Liver (tissue), 9 donors: ENCODE data around the gene NRSN2. TPM values are rescaled to one million over a fixed set of nuclear protein-coding genes. Genes with fewer than 3 reads are reported as not detected.
A peak's percentile ranks its signal among the peaks of the same experiment; 100 is the strongest.

Source experiments
- DNase-seq: peaks from one replicate; pipeline ENCODE4 v3.0.0-alpha.2; 2017; ENCODE audit warnings: low spot score
- H3K27ac ChIP-seq, 2 donors: one replicate each; pipeline ENCODE4 v1.7.0; 2013; ENCODE audit warnings: inconsistent platforms in 2 of 2, low read length in 2 of 2, control low read depth in 1 of 2, low read depth in 1 of 2, mild to moderate bottlenecking in 1 of 2
- H3K27me3 ChIP-seq, 4 donors: one replicate each; pipeline versions ENCODE4 v1.6.1 to v1.7.0; 2013; ENCODE audit warnings: low read length in 3 of 4, inconsistent platforms in 1 of 4, mild to moderate bottlenecking in 1 of 4, moderate library complexity in 1 of 4; ENCODE audit not compliant: control insufficient read depth in 4 of 4, insufficient read depth in 4 of 4
- H3K36me3 ChIP-seq, 4 donors: one replicate each; pipeline versions ENCODE4 v1.6.1 to v1.7.0; 2013; ENCODE audit warnings: low read length in 3 of 4, mild to moderate bottlenecking in 3 of 4, low read depth in 1 of 4, moderate library complexity in 1 of 4; ENCODE audit not compliant: control insufficient read depth in 4 of 4, insufficient read depth in 3 of 4
- H3K4me1 ChIP-seq, 4 donors: one replicate each; pipeline versions ENCODE4 v1.6.1 to v1.7.0; 2013; ENCODE audit warnings: low read length in 3 of 4, mild to moderate bottlenecking in 3 of 4, moderate library complexity in 1 of 4; ENCODE audit not compliant: control insufficient read depth in 4 of 4, insufficient read depth in 4 of 4
- H3K4me3 ChIP-seq, 3 donors: one replicate each; pipeline versions ENCODE4 v1.6.1 to v1.7.0; 2013; ENCODE audit warnings: low read length in 3 of 3, control low read depth in 1 of 3, low read depth in 1 of 3, mild to moderate bottlenecking in 1 of 3
- H3K9ac ChIP-seq, 2 donors: one replicate each; pipeline ENCODE4 v1.7.0; 2013; ENCODE audit warnings: low read length in 2 of 2, mild to moderate bottlenecking in 2 of 2, moderate library complexity in 2 of 2, control low read depth in 1 of 2, low read depth in 1 of 2
- H3K9me3 ChIP-seq, 4 donors: one replicate each; pipeline versions ENCODE4 v1.6.1 to v1.7.0; 2013; ENCODE audit warnings: low read length in 3 of 4; ENCODE audit not compliant: control insufficient read depth in 4 of 4
- ATF3 ChIP-seq: IDR thresholded peaks from 2 replicates; pipeline ENCODE4 v1.6.1; 2016; ENCODE audit warnings: antibody characterized with exemption
- EGR1 ChIP-seq, 2 donors: IDR thresholded peaks; 2 replicates each; pipeline ENCODE4 v1.6.1; 2016 to 2018; ENCODE audit warnings: antibody characterized with exemption in 2 of 2, low read depth in 2 of 2
- FOXA2 ChIP-seq: IDR thresholded peaks from 2 replicates; pipeline ENCODE4 v1.6.1; 2016; ENCODE audit warnings: antibody characterized with exemption
- GABPA ChIP-seq, 2 donors: IDR thresholded peaks in 1 of 2; conservative IDR thresholded peaks in 1 of 2; 2 replicates each; pipeline ENCODE4 v1.6.1; 2016; ENCODE audit warnings: antibody characterized with exemption in 2 of 2, mild to moderate bottlenecking in 1 of 2, moderate library complexity in 1 of 2
- HNF4A ChIP-seq, 2 donors: conservative IDR thresholded peaks; 2 replicates each; pipeline ENCODE4 v1.6.1; 2016; ENCODE audit warnings: antibody characterized with exemption in 2 of 2, mild to moderate bottlenecking in 2 of 2
- JUND ChIP-seq, 2 donors: IDR thresholded peaks; 2 replicates each; pipeline ENCODE4 v1.6.1; 2016; ENCODE audit warnings: antibody characterized with exemption in 2 of 2
- NR2F2 ChIP-seq: IDR thresholded peaks from 2 replicates; pipeline ENCODE4 v1.6.1; 2016; ENCODE audit warnings: antibody characterized with exemption
- RAD21 ChIP-seq, 2 donors: IDR thresholded peaks; 2 replicates each; pipeline ENCODE4 v1.6.1; 2016; ENCODE audit warnings: antibody characterized with exemption in 2 of 2, mild to moderate bottlenecking in 2 of 2
- REST ChIP-seq: IDR thresholded peaks from 2 replicates; pipeline ENCODE4 v1.6.1; 2016; ENCODE audit warnings: antibody characterized with exemption, mild to moderate bottlenecking
- RXRA ChIP-seq, 2 donors: IDR thresholded peaks; 2 replicates each; pipeline ENCODE4 v1.6.1; 2017 to 2018; ENCODE audit warnings: antibody characterized with exemption in 2 of 2, mild to moderate bottlenecking in 1 of 2
- SP1 ChIP-seq: IDR thresholded peaks from 2 replicates; pipeline ENCODE4 v1.6.1; 2018; ENCODE audit warnings: antibody characterized with exemption, mild to moderate bottlenecking
- TAF1 ChIP-seq: conservative IDR thresholded peaks from 2 replicates; pipeline ENCODE4 v1.6.1; 2016; ENCODE audit warnings: antibody characterized with exemption, mild to moderate bottlenecking
- YY1 ChIP-seq: IDR thresholded peaks from 2 replicates; pipeline ENCODE4 v1.6.1; 2016; ENCODE audit warnings: antibody characterized with exemption, mild to moderate bottlenecking
- WGBS: extraction: QIAGEN DNeasy Blood & Tissue Kit; methylation state at CpG from one replicate; pipeline ENCODE4 v1.1.7; 2013; 5-methylcytosine and 5-hydroxymethylcytosine counted together
- polyA plus RNA-seq, 2 donors: library from polyadenylated mRNA; stranded (reverse) in 1 of 2; unstranded in 1 of 2; fragments of 200-250 nt in 1 of 2; fragments of >200 nt in 1 of 2; fragmentation: Nextera tagmentation in 1 of 2; extraction: Ambion mirVana in 1 of 2; gene quantifications; one replicate each; pipeline versions ENCODE4 v1.2.1 to v1.2.3, GENCODE V29; 2013 to 2015
- total RNA-seq, 2 donors: library from RNA; depleted of rRNA; stranded (reverse); fragments of >200 nt; gene quantifications; one replicate each; pipeline ENCODE4 v1.2.3, GENCODE V29; 2014
- donor health status: healthy.
- donor health status: healthy.
- donor health status: healthy.
- donor health status: healthy.
- donor health status: healthy.

The NRSN2 gene
- total and polyA plus RNA-seq, 4 donors: 1.9 to 12.0 (median 4.7) TPM

GRCh38 chr20:325045-325888 lies 21.6 kb upstream of the NRSN2 start, which contains the start of gene SOX12:
TSS of gene SOX12 (plus strand) at chr20:325552. CDS start at chr20:325925, 373 bp downstream.
- Histone ChIP-seq H3K27ac (peak within 1 kb of the TSS; percentile 88 to 89), H3K9ac (peak within 1 kb of the TSS; percentile 72 to 90), H3K4me1 (peaks cover 7 to 31% (median 16%) of the 10 kb centered on the region in 4 donors), H3K4me3 (peak within 1 kb of the TSS; percentile 68 to 88 (median 85)), H3K9me3 (no peaks in the 10 kb centered on the region), H3K27me3 (no peaks in the 10 kb centered on the region), H3K36me3 (no peaks in the 10 kb centered on the region)
- under 1% methylated on average over 106 of the region's 106 CpGs for WGBS
- peak; percentile 99 for DNase-seq
- no peak for TF ChIP-seq RAD21 (IDR thresholded peaks at IDR 0.05)
- no peak for TF ChIP-seq RXRA (IDR thresholded peaks at IDR 0.05)
- TF ChIP-seq REST: peak; percentile 46
- no peak for TF ChIP-seq HNF4A (conservative IDR thresholded peaks at IDR 0.05)
- no peak for TF ChIP-seq JUND (IDR thresholded peaks at IDR 0.05)
- peak; percentile 21 for TF ChIP-seq TAF1
- peak; percentile 18 for TF ChIP-seq YY1
- peak; percentile 44 for TF ChIP-seq SP1

- 1% methylated on average over 103 of the region's 103 CpGs for WGBS
These were observed 20.8 kb upstream of the NRSN2 start for GRCh38 chr20:325889-326644.

More at GRCh38 chr20:325889-326644, 20.8 kb upstream of the NRSN2 start:
- Histone ChIP-seq H3K9me3 (no peaks in the 10 kb centered on the region), H3K27me3 (no peaks in the 10 kb centered on the region), H3K9ac (no peak overlapping the region), H3K4me1 (peaks cover 7 to 31% (median 16%) of the 10 kb centered on the region in 4 donors), H3K36me3 (no peaks in the 10 kb centered on the region), H3K27ac (peak overlapping the region; percentile 81 to 88), H3K4me3 (peak overlapping the region; percentile 50 to 68 (median 62))
- TF ChIP-seq ATF3: no peak
- TF ChIP-seq GABPA (IDR thresholded peaks at IDR 0.05 in 1 of 2, conservative IDR thresholded peaks at IDR 0.05 in 1 of 2): no peak
- TF ChIP-seq YY1: no peak
- TF ChIP-seq FOXA2: no peak
- no peak for TF ChIP-seq EGR1 (IDR thresholded peaks at IDR 0.05; ENCODE audit: low read depth in 2 of 2)
- TF ChIP-seq JUND (IDR thresholded peaks at IDR 0.05): no peak
- TF ChIP-seq HNF4A (conservative IDR thresholded peaks at IDR 0.05): no peak
- no peak for TF ChIP-seq RXRA (IDR thresholded peaks at IDR 0.05)
- TF ChIP-seq NR2F2: no peak
- peak; percentile 65 for DNase-seq
